Activated naive CD4-positive, alpha-beta T cell treated with anti-CD3 and anti-CD28 coated beads, Interleukin-2, amount 50 U/mL, for 72 hours (primary cell): ENCODE data around the gene SEMA3F. TPM values are rescaled to one million over a fixed set of nuclear protein-coding genes. Genes with fewer than 3 reads are reported as not detected.

ENCODE experiments used
- ATAC-seq, 2 donors: fragments of 150-1000 bp; cut with Tn5 transposase; 2 replicates each; pipeline ENCODE4 v1.10.0; 2021; ENCODE audit warnings: mild to moderate bottlenecking in 2 of 2, moderate library complexity in 2 of 2
- DNase-seq, 2 donors: peaks; one replicate each; pipeline ENCODE4 v3.0.0; 2021 to 2022; ENCODE audit warnings: low spot score in 2 of 2
- H3K27ac Mint-ChIP-seq, 2 donors: one replicate each; pipeline ENCODE4 v1.8.0; 2022; ENCODE audit warnings: mild to moderate bottlenecking in 2 of 2, mixed read lengths in 2 of 2
- H3K36me3 Mint-ChIP-seq, 2 donors: one replicate each; pipeline ENCODE4 v1.8.0; 2022; ENCODE audit warnings: mixed read lengths in 2 of 2
- H3K9me3 Mint-ChIP-seq, 2 donors: one replicate each; pipeline ENCODE4 v1.8.0; 2022; ENCODE audit warnings: mixed read lengths in 2 of 2
- total RNA-seq, 2 donors: library from RNA; stranded (reverse); gene quantifications; one replicate each; pipeline ENCODE4 v1.2.3, GENCODE V29; 2022

SEMA3F gene
- total RNA-seq, 2 donors from 2014 or later = 0.32 to 0.54 TPM

- no peaks in the 10 kb centered on the region for H3K36me3 Mint-ChIP-seq
- ATAC-seq (no peak), DNase-seq (no peak)
- no peaks in the 10 kb centered on the region for H3K9me3 Mint-ChIP-seq
- no peak overlapping the region for H3K27ac Mint-ChIP-seq
Measured at GRCh38 chr3:50126287-50127211, 28.6 kb upstream of the SEMA3F start.

DNA sequence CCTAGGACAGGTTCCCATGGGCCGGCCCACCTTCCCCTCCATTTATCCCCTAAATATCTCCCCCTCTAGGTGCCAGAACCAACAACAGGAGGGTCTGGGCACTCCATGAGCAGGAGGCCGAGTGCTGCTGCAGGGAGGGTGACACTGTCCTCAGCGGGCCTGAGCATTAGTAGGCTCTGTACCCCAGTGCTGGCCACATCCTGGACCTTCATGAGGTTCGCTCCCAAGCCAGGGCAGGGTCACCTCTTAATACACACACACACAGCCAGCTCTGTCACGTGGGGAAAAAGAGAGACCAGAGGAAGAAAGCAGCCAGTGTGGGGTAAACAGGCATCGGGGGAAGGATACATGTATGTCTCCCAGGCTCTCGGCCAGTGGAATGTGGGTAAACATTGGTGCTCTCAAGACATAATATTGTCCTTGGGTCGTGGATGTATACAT is 27.9 kb upstream of the SEMA3F start:
- no peak for ATAC-seq
- Mint-ChIP-seq H3K27ac (no peak overlapping the region), H3K36me3 (no peaks in the 10 kb centered on the region), H3K9me3 (no peaks in the 10 kb centered on the region)
- no peak for DNase-seq

GRCh38 chr3:50128001-50128400 is 27.1 kb upstream of the SEMA3F start:
- ATAC-seq = no peak
- no peak for DNase-seq

GRCh38 chr3:50130436-50130835 is 24.7 kb upstream of the SEMA3F start:
- DNase-seq (no peak), ATAC-seq (no peak)
- H3K36me3 Mint-ChIP-seq = no peaks in the 10 kb centered on the region
- no peaks in the 10 kb centered on the region for H3K9me3 Mint-ChIP-seq
- H3K27ac Mint-ChIP-seq = no peak overlapping the region

More at GRCh38 chr3:50128001-50128400, 27.1 kb upstream of the SEMA3F start:
- H3K36me3 Mint-ChIP-seq = no peaks in the 10 kb centered on the region
- no peaks in the 10 kb centered on the region for H3K9me3 Mint-ChIP-seq
- H3K27ac Mint-ChIP-seq = no peak overlapping the region

DNA sequence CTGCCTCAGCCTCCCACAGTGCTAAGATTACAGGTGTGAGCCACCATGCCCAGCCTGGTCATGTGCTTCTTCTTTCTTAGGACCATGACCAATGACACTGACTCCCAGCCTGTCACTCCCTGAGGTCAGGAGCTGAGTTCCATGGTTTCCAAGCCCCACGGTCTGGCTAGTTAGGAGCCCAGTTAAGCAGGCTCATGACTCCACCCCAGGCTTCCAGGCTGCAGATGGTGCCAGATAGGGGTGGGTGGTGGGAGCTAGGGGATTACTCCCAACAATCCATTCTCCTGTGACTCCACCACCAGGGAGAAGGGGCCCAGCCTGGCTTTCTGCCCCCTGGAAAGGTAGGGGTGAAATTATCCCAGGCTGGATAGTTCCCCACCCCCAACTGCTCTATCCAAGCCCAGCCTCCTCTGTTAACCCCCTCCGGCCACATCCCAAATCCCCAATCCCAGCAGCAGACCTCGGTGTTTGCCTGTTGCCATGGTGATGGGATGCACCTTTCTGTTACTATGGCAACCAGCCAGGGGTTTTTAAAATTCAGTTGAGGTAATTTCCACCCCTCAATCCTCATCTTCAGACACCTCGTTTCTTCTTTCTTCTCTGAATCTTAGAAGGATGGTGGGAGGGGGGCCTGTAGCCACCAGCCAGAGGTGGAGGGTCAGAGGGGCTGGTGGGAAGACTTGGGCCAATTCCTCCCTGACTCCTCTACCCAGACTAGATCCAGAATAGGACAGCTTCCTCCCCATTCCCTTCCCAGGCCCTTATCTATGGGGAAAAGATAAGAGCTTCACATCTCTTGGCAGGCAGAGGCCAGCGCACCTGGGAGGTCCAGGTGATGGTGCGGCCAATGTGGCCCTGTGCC is 22.5 kb upstream of the SEMA3F start:
- no peaks in the 10 kb centered on the region for H3K36me3 Mint-ChIP-seq
- DNase-seq (no peak), ATAC-seq (no peak)
- no peak overlapping the region for H3K27ac Mint-ChIP-seq
- H3K9me3 Mint-ChIP-seq = no peaks in the 10 kb centered on the region

DNA sequence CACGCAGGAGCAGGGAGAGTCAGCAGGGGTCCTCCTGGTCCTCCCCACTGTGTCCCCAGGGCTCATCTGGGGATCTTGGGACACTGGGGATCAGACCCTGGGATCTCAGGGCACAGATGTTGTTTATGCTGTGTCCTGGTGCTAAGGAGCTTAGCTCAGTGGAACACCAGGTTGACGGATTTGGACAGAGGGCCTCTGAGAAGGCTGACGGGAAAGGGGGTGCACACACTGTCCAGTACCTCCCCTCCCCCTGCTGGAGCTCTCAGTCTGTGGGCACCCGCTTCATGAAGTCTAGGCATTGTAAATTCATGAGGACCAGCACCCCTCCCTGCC is 21.9 kb upstream of the SEMA3F start:
- Mint-ChIP-seq H3K36me3 (no peaks in the 10 kb centered on the region), H3K9me3 (no peaks in the 10 kb centered on the region), H3K27ac (no peak overlapping the region)
- DNase-seq (no peak), ATAC-seq (no peak)

- DNase-seq (no peak), ATAC-seq (no peak)
- no peak overlapping the region for H3K27ac Mint-ChIP-seq
- H3K9me3 Mint-ChIP-seq = no peaks in the 10 kb centered on the region
- no peaks in the 10 kb centered on the region for H3K36me3 Mint-ChIP-seq
Measured at GRCh38 chr3:50134367-50134766, 20.8 kb upstream of the SEMA3F start.

DNA sequence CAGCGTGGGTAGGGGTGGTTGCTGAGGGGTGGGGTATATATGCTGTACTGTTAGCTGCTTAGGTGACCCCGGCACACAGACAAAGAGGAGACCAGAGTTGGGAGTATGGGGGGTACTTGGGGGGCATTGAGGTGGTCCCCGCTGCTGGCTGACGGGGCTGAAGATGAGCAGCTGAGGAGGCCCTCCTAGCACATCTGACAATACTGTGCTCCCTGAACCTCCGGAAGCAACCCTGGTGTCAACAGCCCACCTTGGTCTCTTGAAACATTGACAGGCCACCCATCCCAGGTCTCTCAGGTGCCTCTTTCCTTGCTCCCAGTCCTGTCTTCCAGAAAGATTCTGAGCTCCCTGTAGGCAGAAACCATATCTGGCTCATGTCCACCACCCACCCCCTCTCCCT is 19.2 kb upstream of the SEMA3F start:
- Mint-ChIP-seq H3K36me3 (no peaks in the 10 kb centered on the region), H3K27ac (no peak overlapping the region), H3K9me3 (no peaks in the 10 kb centered on the region)
- ATAC-seq = no peak
- no peak for DNase-seq

GRCh38 chr3:50136714-50137405 is 18.3 kb upstream of the SEMA3F start:
- DNase-seq = no peak
- H3K36me3 Mint-ChIP-seq = no peaks in the 10 kb centered on the region
- H3K27ac Mint-ChIP-seq = no peak overlapping the region
- ATAC-seq = no peak
- H3K9me3 Mint-ChIP-seq = no peaks in the 10 kb centered on the region

DNA sequence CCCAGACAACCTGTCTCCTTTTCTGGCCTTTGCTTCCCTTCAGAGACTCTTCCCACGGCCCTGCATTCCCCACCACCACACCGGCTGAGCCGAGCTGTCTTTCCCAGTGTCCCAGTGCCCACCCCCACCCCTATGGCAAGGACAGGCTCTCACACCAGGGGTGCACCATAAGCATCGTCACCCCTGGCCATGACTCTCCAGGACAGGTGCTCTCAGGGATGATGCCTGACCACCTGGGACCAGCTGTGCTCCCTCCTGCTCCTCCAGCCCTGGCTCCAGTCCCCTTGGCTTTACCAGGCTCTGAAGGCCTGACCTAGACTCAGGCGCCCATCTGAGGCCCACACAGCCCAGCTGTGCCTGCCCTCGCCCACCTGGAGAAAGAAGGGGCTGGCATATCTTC is 17.6 kb upstream of the SEMA3F start:
- H3K36me3 Mint-ChIP-seq = no peaks in the 10 kb centered on the region
- peak overlapping the region in 1 of 2 donors; percentile 67 for H3K27ac Mint-ChIP-seq
- H3K9me3 Mint-ChIP-seq = no peaks in the 10 kb centered on the region
- ATAC-seq (no peak), DNase-seq (no peak)

GRCh38 chr3:50138266-50139200 is 16.6 kb upstream of the SEMA3F start:
- H3K36me3 Mint-ChIP-seq = no peaks in the 10 kb centered on the region
- H3K9me3 Mint-ChIP-seq = no peaks in the 10 kb centered on the region
- ATAC-seq (peak in 1 of 2 donors; percentile 25), DNase-seq (no peak)
- H3K27ac Mint-ChIP-seq = peak overlapping the region; percentile 44 to 67

DNA sequence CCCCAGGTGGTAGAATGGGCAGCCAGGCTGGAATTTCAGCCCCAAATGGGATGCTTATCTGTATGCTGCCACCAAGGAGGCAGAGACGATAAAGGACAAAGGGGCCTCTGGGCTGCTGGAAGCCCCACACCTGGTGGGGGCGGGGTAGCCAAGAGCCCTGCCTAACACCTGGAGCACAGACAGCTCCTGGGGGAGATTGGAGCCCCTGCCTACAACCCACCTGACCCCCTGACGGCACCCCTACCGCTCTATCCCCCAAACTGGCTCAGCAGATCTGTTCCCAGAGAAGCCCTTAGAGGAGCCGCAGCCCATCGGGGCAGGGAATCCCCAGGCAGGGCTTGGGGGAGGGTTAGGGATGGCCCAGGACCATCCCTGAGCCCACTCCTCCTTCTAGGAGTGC is 15.8 kb upstream of the SEMA3F start:
- DNase-seq (no peak), ATAC-seq (no peak)
- Mint-ChIP-seq H3K9me3 (no peaks in the 10 kb centered on the region), H3K36me3 (no peaks in the 10 kb centered on the region), H3K27ac (peak overlapping the region in 1 of 2 donors; percentile 67)

- Mint-ChIP-seq H3K36me3 (no peaks in the 10 kb centered on the region), H3K9me3 (no peaks in the 10 kb centered on the region), H3K27ac (no peak overlapping the region)
- ATAC-seq (no peak), DNase-seq (no peak)
Measured at GRCh38 chr3:50139718-50140423, 15.3 kb upstream of the SEMA3F start.

- H3K27ac Mint-ChIP-seq = no peak overlapping the region
- no peaks in the 10 kb centered on the region for H3K9me3 Mint-ChIP-seq
- ATAC-seq = peak in 1 of 2 donors; percentile 15
- no peaks in the 10 kb centered on the region for H3K36me3 Mint-ChIP-seq
- DNase-seq = no peak
Measured at GRCh38 chr3:50140990-50141389, 14.1 kb upstream of the SEMA3F start.

GRCh38 chr3:50146316-50146901 is 8.7 kb upstream of the SEMA3F start:
- no peaks in the 10 kb centered on the region for H3K9me3 Mint-ChIP-seq
- H3K27ac Mint-ChIP-seq = no peak overlapping the region
- H3K36me3 Mint-ChIP-seq = no peaks in the 10 kb centered on the region
- peak in 1 of 2 donors; percentile 37 for ATAC-seq
- DNase-seq = no peak
